ENCODE data around the gene NANOS1.

- TF ChIP-seq POLR2AphosphoS5 (IDR thresholded peaks at IDR 0.05; ENCODE audit: low read depth, low read length) (no peak), TAF1 (IDR thresholded peaks at IDR 0.05; ENCODE audit: borderline replicate concordance, insufficient read depth, low read length) (no peak)
Measured at GRCh38 chr10:119045561-119045960, 16.0 kb downstream of the NANOS1 start.
